NCI-H1417 (cell line): Measurements from ENCODE around the gene GJB2.

Experiments used
- DNase-seq, 3 experiments: peaks; one replicate each; lab custom pipeline; 2025; lab: John Stamatoyannopoulos, UW

Gene GJB2

GRCh38 chr13:20141238-20142022, 51.3 kb downstream of the GJB2 start:
- peak in 1 of 3 experiments; percentile 53 for DNase-seq

GRCh38 chr13:20140487-20140886, 52.3 kb downstream of the GJB2 start:
- DNase-seq: peak in 1 of 3 experiments; percentile 37

- no peak for DNase-seq
These were observed 54.9 kb downstream of the GJB2 start for GRCh38 chr13:20137875-20138274.
